HepG2 (cell line): Measurements from ENCODE around the gene EIF4EBP3. TPM values are rescaled to one million over a fixed set of nuclear protein-coding genes. Genes with fewer than 3 reads are reported as not detected.
A peak's percentile ranks its signal among the peaks of the same experiment; 100 is the strongest.

ENCODE experiments used
- ATAC-seq: fragments of 200-7000 bp; cut with Tn5 transposase; 3 replicates; pipeline ENCODE4 v1.9.1; 2020; ENCODE audit warnings: mild to moderate bottlenecking, moderate library complexity
- BruUV-seq: library from RNA; stranded (reverse); fragments of 400-500 nt; replicated peaks from 2 replicates; lab custom pipeline; 2021; lab: Mats Ljungman, UMichigan
- CTCF ChIA-PET: fragments of 300-600 bp; formaldehyde crosslinking; extraction: SDS; loops from one replicate; lab custom pipeline; 2021; ENCODE audit warnings: low total read pairs, inconsistent platforms, low intra/inter-chr PET ratio; lab: Yijun Ruan, JAX
- POLR2A ChIA-PET: fragments of 350-600 bp; sonication (Branson Sonifier 250); formaldehyde crosslinking; loops from one replicate; lab custom pipeline; 2020; ENCODE audit warnings: antibody characterized with exemption, inconsistent platforms; lab: Yijun Ruan, JAX
- DNase-seq: peaks from one replicate; pipeline ENCODE4 v3.0.0-alpha.2; 2015; ENCODE audit warnings: low spot score
- FAIRE-seq: peaks from 3 replicates; lab custom pipeline; 2011; peaks lifted over from hg19 to GRCh38; lab: Jason Lieb, UNC
- H2AFZ ChIP-seq: one replicate; pipeline ENCODE4 v1.6.1; 2011; ENCODE audit warnings: low read length, inconsistent platforms
- H3K27ac ChIP-seq: fragments of 300-600 bp; 3 replicates; pipeline ENCODE4 v1.8.0; 2011; ENCODE audit warnings: mixed run types, mild to moderate bottlenecking, mixed read lengths, low read length, inconsistent platforms; ENCODE audit not compliant: insufficient read depth; ENCODE audit errors: extremely low read length
- H3K27me3 ChIP-seq, 2 experiments: fragments of 200-600 bp in 1 of 2; 2 replicates in 1 of 2; 3 replicates in 1 of 2; pipeline versions ENCODE4 v1.6.0 to v1.8.0; 2011; ENCODE audit warnings: low read length in 2 of 2, mild to moderate bottlenecking in 2 of 2, moderate library complexity in 2 of 2, inconsistent platforms in 1 of 2; ENCODE audit not compliant: insufficient read depth in 2 of 2, control insufficient read depth in 1 of 2
- H3K36me3 ChIP-seq, 2 experiments: fragments of 200-600 bp in 1 of 2; replicated peaks in 1 of 2; 2 replicates in 1 of 2; 3 replicates in 1 of 2; pipeline versions ENCODE4 v1.5.1 to v1.8.0; 2011; ENCODE audit warnings: low read length in 2 of 2, inconsistent platforms in 1 of 2; ENCODE audit not compliant: insufficient read depth in 2 of 2, control insufficient read depth in 1 of 2
- H3K4me1 ChIP-seq: 2 replicates; pipeline ENCODE4 v1.5.1; 2012; ENCODE audit warnings: low read length, inconsistent platforms; ENCODE audit not compliant: insufficient read depth
- H3K4me2 ChIP-seq: 2 replicates; pipeline ENCODE4 v1.6.0; 2011; ENCODE audit warnings: low read depth, low read length, inconsistent platforms
- H3K4me3 ChIP-seq, 3 experiments: fragments of 200-600 bp in 1 of 3; sonication (generic), shearing (Covaris generic) in 1 of 3; replicated peaks in 1 of 3; 2 replicates each; pipeline ENCODE4 v1.5.1; 2011 to 2016; ENCODE audit warnings: low read length in 3 of 3, inconsistent platforms in 2 of 3, low read depth in 2 of 3, mild to moderate bottlenecking in 2 of 3, control low read depth in 1 of 3, mixed read lengths in 1 of 3; ENCODE audit not compliant: insufficient read depth in 1 of 3
- H3K79me2 ChIP-seq: one replicate; pipeline ENCODE4 v1.6.1; 2011; ENCODE audit warnings: low read length, inconsistent platforms; ENCODE audit not compliant: insufficient read depth
- H3K9ac ChIP-seq: 2 replicates; pipeline ENCODE4 v1.6.0; 2011; ENCODE audit warnings: mild to moderate bottlenecking, low read depth, low read length, inconsistent platforms; ENCODE audit not compliant: insufficient read depth
- H3K9me3 ChIP-seq: 2 replicates; pipeline ENCODE4 v1.5.1; 2012; ENCODE audit warnings: mild to moderate bottlenecking, low read length
- H4K20me1 ChIP-seq: 2 replicates; pipeline ENCODE4 v1.6.0; 2011; ENCODE audit warnings: inconsistent platforms, mild to moderate bottlenecking, low read length, moderate library complexity; ENCODE audit not compliant: insufficient read depth
- ATF3 ChIP-seq: sonication (generic); formaldehyde crosslinking; IDR thresholded peaks from 2 replicates; pipeline ENCODE4 v1.4.0; 2020; ENCODE audit warnings: missing genetic modification reagents
- ATF7 ChIP-seq, 2 experiments: fragments of 450-650 bp in 1 of 2; sonication (generic) in 1 of 2; formaldehyde crosslinking in 1 of 2; IDR thresholded peaks; 2 replicates each; pipeline versions ENCODE4 v1.4.0 to v1.6.1; 2016 to 2020; ENCODE audit warnings: antibody characterized with exemption in 1 of 2, mild to moderate bottlenecking in 1 of 2, missing genetic modification reagents in 1 of 2
- DBP ChIP-seq: sonication (generic); formaldehyde crosslinking; IDR thresholded peaks from 2 replicates; pipeline ENCODE4 v1.4.0; 2020; ENCODE audit warnings: missing genetic modification reagents; ENCODE audit errors: not compliant biosample characterization
- HNRNPL ChIP-seq: fragments of 200-400 bp; formaldehyde crosslinking; IDR thresholded peaks from 2 replicates; pipeline ENCODE4 v1.6.1; 2017; ENCODE audit warnings: mild to moderate bottlenecking, low read depth, low read length
- NFE2 ChIP-seq: sonication (generic); formaldehyde crosslinking; IDR thresholded peaks from 2 replicates; pipeline ENCODE4 v1.4.0; 2020; ENCODE audit warnings: missing genetic modification reagents
- POLR2A ChIP-seq, 2 experiments: IDR thresholded peaks; 2 replicates each; pipeline ENCODE4 v1.6.1; 2011; ENCODE audit warnings: low read depth in 2 of 2, low read length in 2 of 2, mild to moderate bottlenecking in 1 of 2, moderate library complexity in 1 of 2; ENCODE audit not compliant: insufficient read depth in 1 of 2
- RBM39 ChIP-seq: fragments of 200-400 bp; formaldehyde crosslinking; IDR thresholded peaks from one replicate; pipeline ENCODE4 v1.6.1; 2018; ENCODE audit warnings: antibody characterized with exemption, mild to moderate bottlenecking, low read depth, low read length; ENCODE audit not compliant: poor library complexity, severe bottlenecking
- SATB2 ChIP-seq: sonication (generic); formaldehyde crosslinking; IDR thresholded peaks from 2 replicates; pipeline ENCODE4 v1.5.0; 2020; ENCODE audit warnings: missing genetic modification reagents
- SNRNP70 ChIP-seq: fragments of 200-400 bp; formaldehyde crosslinking; IDR thresholded peaks from 2 replicates; pipeline ENCODE4 v1.6.1; 2017; ENCODE audit warnings: mild to moderate bottlenecking, low read depth, low read length, moderate library complexity
- TFDP1 ChIP-seq: IDR thresholded peaks from 2 replicates; pipeline ENCODE4 v1.6.1; 2016; ENCODE audit warnings: missing compliant biosample characterization, missing genetic modification reagents, borderline replicate concordance
- YY1 ChIP-seq: IDR thresholded peaks from 2 replicates; pipeline ENCODE4 v1.6.1; 2011; ENCODE audit warnings: low read length, low read depth, moderate library complexity, mild to moderate bottlenecking; ENCODE audit not compliant: insufficient read depth, insufficient replicate concordance
- ZNF30 ChIP-seq: sonication (generic); formaldehyde crosslinking; IDR thresholded peaks from 2 replicates; pipeline ENCODE4 v1.5.0; 2020; ENCODE audit warnings: mild to moderate bottlenecking, missing genetic modification reagents
- ZNF761 ChIP-seq: sonication (generic); formaldehyde crosslinking; conservative IDR thresholded peaks from 2 replicates; pipeline ENCODE4 v1.4.0; 2020; ENCODE audit warnings: mild to moderate bottlenecking, missing genetic modification reagents
- ZNF768 ChIP-seq: sonication (generic); formaldehyde crosslinking; IDR thresholded peaks from 2 replicates; pipeline ENCODE4 v1.4.0; 2020; ENCODE audit warnings: missing genetic modification reagents
- WGBS: methylation state at CpG from one replicate; pipeline ENCODE4 v1.1.6; 2017; ENCODE audit warnings: low lambda C conversion rate; 5-methylcytosine and 5-hydroxymethylcytosine counted together
- in situ Hi-C: cut with HindIII; loops from 2 replicates; pipeline ENCODE4 v1.10.0; 2017; ENCODE audit warnings: low pct_unique_long_range_greater_than_20kb; ENCODE audit not compliant: extremely low pct_ligation_motif_present
- intact Hi-C: fragments of 100-400 bp; cut with micrococcal nuclease; formaldehyde crosslinking; loops from one replicate; pipeline ENCODE4 v1.10.0; 2022; ENCODE audit not compliant: unreplicated experiment
- polyA plus RNA-seq, 8 experiments: library from polyadenylated mRNA; depleted of rRNA in 3 of 8; stranded (reverse) in 7 of 8; unstranded in 1 of 8; fragments of >200 nt; fragmentation: Illumina TruSeq in 4 of 8; extraction: Trizol in 4 of 8; gene quantifications; 2 replicates each; pipeline versions ENCODE4 v1.2.1 to v1.2.3, GENCODE V29; 2011 to 2016; ENCODE audit warnings: low read depth in 4 of 8, missing spikeins in 1 of 8, mixed read lengths in 1 of 8; ENCODE audit not compliant: insufficient read depth in 1 of 8
- total RNA-seq, 5 experiments: library from RNA; depleted of rRNA; stranded (reverse); fragments of >200 nt; fragmentation: Illumina TruSeq; extraction: Trizol; gene quantifications; 2 replicates each; pipeline ENCODE4 v1.2.3, GENCODE V29; 2016; ENCODE audit warnings: low read depth in 1 of 5
- TF ChIP-seq, protein P1 (sequence below): IDR thresholded peaks from 2 replicates; pipeline ENCODE4 v1.6.1; 2012; ENCODE audit warnings: low read depth, low read length, improper control_type of control experiment

The EIF4EBP3 gene
- total and polyA plus RNA-seq, 2 of the 13 experiments (the other 11 are each of a cell fraction or from before 2014, with no cell fraction given), result 0.61 to 1.7 TPM

- no TSS peak for BruUV-seq
- H3K9ac ChIP-seq, result no peak overlapping the region
- no peak overlapping the region for H2AFZ ChIP-seq
- no peak for FAIRE-seq
- no peaks in the 10 kb centered on the region; the same call in none of the 2 replicates for H4K20me1 ChIP-seq
- TF ChIP-seq POLR2A (IDR thresholded peaks at IDR 0.05; ENCODE audit: insufficient read depth in 1 of 2, low read depth in 2 of 2, low read length in 2 of 2), result 0 out of 4 replicates have a peak, but pooled peaks of 1 of the 2 experiments have one; percentile 17
- no peak for TF ChIP-seq ZNF768 (CRISPR knock-in tag)
- no peak for TF ChIP-seq YY1
- TF ChIP-seq RBM39, result no peak
- TF ChIP-seq HNRNPL, result no peak
- peaks cover 34% of the 10 kb centered on the region for H3K79me2 ChIP-seq
- no peaks in the 10 kb centered on the region for H3K27me3 ChIP-seq
- in situ Hi-C loops, result no loop called here
- no peak overlapping the region for H3K27ac ChIP-seq
- no peak overlapping the region for H3K4me2 ChIP-seq
- peaks cover 12 to 46% of the 10 kb centered on the region in 2 experiments for H3K36me3 ChIP-seq
- intact Hi-C loops, result no loop called here
- ATAC-seq, result no peak
- ChIA-PET POLR2A (no interaction called here), CTCF (no interaction called here)
- H3K4me3 ChIP-seq, result no peak overlapping the region
- H3K4me1 ChIP-seq, result peaks cover 39% of the 10 kb centered on the region
- H3K9me3 ChIP-seq, result no peaks in the 10 kb centered on the region
- DNase-seq, result no peak
- 94% methylated on average over 3 of the region's 4 CpGs for WGBS
Observed at GRCh38 chr5:140551872-140552271, 4.4 kb downstream of the EIF4EBP3 start.

DNA sequence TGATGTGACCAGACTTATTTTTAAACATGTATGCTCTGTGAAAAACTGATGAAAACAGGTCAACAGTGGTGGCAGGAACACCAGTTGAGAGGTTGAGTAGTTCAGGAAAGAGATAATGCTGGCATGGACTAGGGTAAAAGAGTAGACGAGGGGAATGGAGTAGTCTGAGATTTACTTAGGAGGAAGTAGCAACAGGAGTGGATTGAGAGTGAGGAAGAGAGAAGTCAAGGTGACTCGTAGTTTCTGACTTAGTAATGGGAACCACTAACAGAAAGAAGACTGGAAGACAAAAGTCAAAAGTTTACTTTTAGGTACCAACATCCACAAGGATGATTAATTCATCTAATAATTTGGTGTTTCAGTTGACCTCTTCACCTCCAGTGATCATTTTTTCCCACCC lies 6.2 kb downstream of the EIF4EBP3 start:
- ChIA-PET CTCF (no interaction called here), POLR2A (no interaction called here)
- intact Hi-C loops (no loop called here), in situ Hi-C loops (no loop called here)
- Histone ChIP-seq H3K27me3 (no peaks in the 10 kb centered on the region), H3K4me3 (no peak overlapping the region), H3K4me1 (peaks cover 37% of the 10 kb centered on the region), H2AFZ (no peak overlapping the region), H3K27ac (no peak overlapping the region), H3K79me2 (peaks cover 36% of the 10 kb centered on the region), H3K9ac (no peak overlapping the region), H3K4me2 (no peak overlapping the region), H3K36me3 (peaks cover 10 to 40% of the 10 kb centered on the region in 2 experiments), H4K20me1 (no peaks in the 10 kb centered on the region; the same call in none of the 2 replicates), H3K9me3 (no peaks in the 10 kb centered on the region)
- ATAC-seq (no peak), DNase-seq (no peak), FAIRE-seq (no peak)
- WGBS, result 95% methylated on average over 2 of the region's 2 CpGs
- no TSS peak for BruUV-seq
- TF ChIP-seq NFE2 (CRISPR knock-in tag), result no peak
- no peak for TF ChIP-seq ATF7 (IDR thresholded peaks at IDR 0.05)
- no peak for TF ChIP-seq ATF7 (CRISPR knock-in tag; IDR thresholded peaks at IDR 0.05)
- TF ChIP-seq ZNF761 (CRISPR knock-in tag), result no peak
- no peak for TF ChIP-seq SNRNP70
- no peak for TF ChIP-seq ATF3 (CRISPR knock-in tag)
- no peak for TF ChIP-seq ZNF30 (CRISPR knock-in tag)
- TF ChIP-seq TFDP1 (CRISPR knock-in tag), result no peak
- TF ChIP-seq SATB2 (CRISPR knock-in tag), result no peak
- TF ChIP-seq DBP, result no peak
- TF ChIP-seq, protein P1, sequence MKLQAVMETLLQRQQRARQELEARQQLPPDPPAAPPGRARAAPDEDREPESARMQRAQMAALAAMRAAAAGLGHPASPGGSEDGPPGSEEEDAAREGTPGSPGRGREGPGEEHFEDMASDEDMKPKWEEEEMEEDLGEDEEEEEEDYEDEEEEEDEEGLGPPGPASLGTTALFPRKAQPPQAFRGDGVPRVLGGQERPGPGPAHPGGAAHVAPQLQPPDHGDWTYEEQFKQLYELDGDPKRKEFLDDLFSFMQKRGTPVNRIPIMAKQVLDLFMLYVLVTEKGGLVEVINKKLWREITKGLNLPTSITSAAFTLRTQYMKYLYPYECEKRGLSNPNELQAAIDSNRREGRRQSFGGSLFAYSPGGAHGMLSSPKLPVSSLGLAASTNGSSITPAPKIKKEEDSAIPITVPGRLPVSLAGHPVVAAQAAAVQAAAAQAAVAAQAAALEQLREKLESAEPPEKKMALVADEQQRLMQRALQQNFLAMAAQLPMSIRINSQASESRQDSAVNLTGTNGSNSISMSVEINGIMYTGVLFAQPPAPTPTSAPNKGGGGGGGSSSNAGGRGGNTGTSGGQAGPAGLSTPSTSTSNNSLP, result no peak
